GM19351 (cell line): ENCODE results near the gene BAZ2B.

Source experiments
- ATAC-seq: cut with Tn5 transposase; IDR thresholded peaks from one replicate; pipeline ENCODE4 v1.9.1; 2021; ENCODE audit warnings: mild to moderate bottlenecking, moderate library complexity; ENCODE audit not compliant: unreplicated experiment

BAZ2B gene

GRCh38 chr2:159270744-159271379 is 345.5 kb downstream of the BAZ2B start:
- ATAC-seq: no peak
